ENCODE measurements around the gene GTF2H2C.

GRCh38 chr5:69516769-69517168, 43.2 kb upstream of the GTF2H2C start:
- TF ChIP-seq, protein P1, sequence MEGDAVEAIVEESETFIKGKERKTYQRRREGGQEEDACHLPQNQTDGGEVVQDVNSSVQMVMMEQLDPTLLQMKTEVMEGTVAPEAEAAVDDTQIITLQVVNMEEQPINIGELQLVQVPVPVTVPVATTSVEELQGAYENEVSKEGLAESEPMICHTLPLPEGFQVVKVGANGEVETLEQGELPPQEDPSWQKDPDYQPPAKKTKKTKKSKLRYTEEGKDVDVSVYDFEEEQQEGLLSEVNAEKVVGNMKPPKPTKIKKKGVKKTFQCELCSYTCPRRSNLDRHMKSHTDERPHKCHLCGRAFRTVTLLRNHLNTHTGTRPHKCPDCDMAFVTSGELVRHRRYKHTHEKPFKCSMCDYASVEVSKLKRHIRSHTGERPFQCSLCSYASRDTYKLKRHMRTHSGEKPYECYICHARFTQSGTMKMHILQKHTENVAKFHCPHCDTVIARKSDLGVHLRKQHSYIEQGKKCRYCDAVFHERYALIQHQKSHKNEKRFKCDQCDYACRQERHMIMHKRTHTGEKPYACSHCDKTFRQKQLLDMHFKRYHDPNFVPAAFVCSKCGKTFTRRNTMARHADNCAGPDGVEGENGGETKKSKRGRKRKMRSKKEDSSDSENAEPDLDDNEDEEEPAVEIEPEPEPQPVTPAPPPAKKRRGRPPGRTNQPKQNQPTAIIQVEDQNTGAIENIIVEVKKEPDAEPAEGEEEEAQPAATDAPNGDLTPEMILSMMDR (IDR thresholded peaks at IDR 0.05) = no peak
- no peak for TF ChIP-seq POLR2AphosphoS5 (IDR thresholded peaks at IDR 0.05)
